Neutrophil (primary cell): ENCODE measurements around the gene ZFYVE27.

Experiments
- H3K27ac ChIP-seq: fragments of 200-600 bp; sonication (generic); 2 replicates; pipeline ENCODE4 v1.5.1; 2016; ENCODE audit warnings: mild to moderate bottlenecking, moderate library complexity
- H3K27me3 ChIP-seq: fragments of 200-600 bp; sonication (generic); 2 replicates; pipeline ENCODE4 v1.6.0; 2016; ENCODE audit warnings: mild to moderate bottlenecking
- H3K36me3 ChIP-seq: fragments of 200-600 bp; sonication (generic); 2 replicates; pipeline ENCODE4 v1.5.1; 2017
- H3K4me1 ChIP-seq, 2 experiments: fragments of 200-600 bp in 1 of 2; sonication (generic) in 1 of 2; 1 replicate in 1 of 2; 2 replicates in 1 of 2; pipeline versions ENCODE4 v1.5.1 to v1.6.1; 2013 to 2016; ENCODE audit warnings: low read depth in 1 of 2, low read length in 1 of 2, mild to moderate bottlenecking in 1 of 2, moderate library complexity in 1 of 2; ENCODE audit not compliant: control insufficient read depth in 1 of 2, insufficient read depth in 1 of 2
- H3K4me3 ChIP-seq, 2 experiments: fragments of 200-600 bp in 1 of 2; sonication (generic) in 1 of 2; 1 replicate in 1 of 2; 2 replicates in 1 of 2; pipeline ENCODE4 v1.5.1; 2013 to 2016; ENCODE audit warnings: low read depth in 1 of 2, low read length in 1 of 2, mild to moderate bottlenecking in 1 of 2, moderate library complexity in 1 of 2
- H3K9me3 ChIP-seq: fragments of 200-600 bp; sonication (generic); 2 replicates; pipeline ENCODE4 v1.5.1; 2016
- CTCF ChIP-seq: fragments of 200-600 bp; sonication (generic); IDR thresholded peaks from 2 replicates; pipeline ENCODE4 v1.5.1; 2016; ENCODE audit warnings: antibody characterized with exemption

Gene ZFYVE27

GRCh38 chr10:97755718-97756117 lies 18.8 kb downstream of the ZFYVE27 start:
- Histone ChIP-seq H3K27me3 (no peaks in the 10 kb centered on the region), H3K9me3 (no peaks in the 10 kb centered on the region), H3K27ac (no peak overlapping the region), H3K36me3 (peaks cover 100% of the 10 kb centered on the region), H3K4me3 (no peak overlapping the region), H3K4me1 (no peaks in the 10 kb centered on the region)
- no peak for TF ChIP-seq CTCF

- Histone ChIP-seq H3K27ac (no peak overlapping the region), H3K9me3 (no peaks in the 10 kb centered on the region), H3K4me3 (no peak overlapping the region), H3K27me3 (no peaks in the 10 kb centered on the region), H3K36me3 (peaks cover 100% of the 10 kb centered on the region), H3K4me1 (no peaks in the 10 kb centered on the region)
- no peak for TF ChIP-seq CTCF
Measured at GRCh38 chr10:97757471-97757870, 20.5 kb downstream of the ZFYVE27 start.

GRCh38 chr10:97759158-97759887 lies 22.4 kb downstream of the ZFYVE27 start:
- H3K27ac ChIP-seq, result no peak overlapping the region
- peaks cover 87% of the 10 kb centered on the region for H3K36me3 ChIP-seq
- TF ChIP-seq CTCF, result no peak
- no peaks in the 10 kb centered on the region for H3K27me3 ChIP-seq
- no peak overlapping the region for H3K4me3 ChIP-seq
- no peaks in the 10 kb centered on the region for H3K4me1 ChIP-seq
- no peaks in the 10 kb centered on the region for H3K9me3 ChIP-seq

GRCh38 chr10:97759946-97760345 lies 23.0 kb downstream of the ZFYVE27 start:
- Histone ChIP-seq H3K36me3 (peaks cover 81% of the 10 kb centered on the region), H3K4me1 (no peaks in the 10 kb centered on the region), H3K27me3 (no peaks in the 10 kb centered on the region), H3K9me3 (no peaks in the 10 kb centered on the region), H3K27ac (no peak overlapping the region), H3K4me3 (no peak overlapping the region)
- no peak for TF ChIP-seq CTCF

- no peak for TF ChIP-seq CTCF
- peaks cover 73% of the 10 kb centered on the region for H3K36me3 ChIP-seq
- H3K4me1 ChIP-seq, result no peaks in the 10 kb centered on the region
- H3K27me3 ChIP-seq, result no peaks in the 10 kb centered on the region
- no peak overlapping the region for H3K27ac ChIP-seq
- no peak overlapping the region for H3K4me3 ChIP-seq
- no peaks in the 10 kb centered on the region for H3K9me3 ChIP-seq
Measured at GRCh38 chr10:97760461-97761257, 23.7 kb downstream of the ZFYVE27 start.
